NCI-H524 treated with DMSO at 0.1 percent for 48 hours (cell line): Measurements from ENCODE around the gene GPX2.
"Not testable (repeated sequence)": the region's sequence is repeated elsewhere in the genome, so short reads cannot be mapped to it uniquely, and the experiment has no call there.

Source experiments
- DNase-seq: peaks from one replicate; lab custom pipeline; 2025; lab: John Stamatoyannopoulos, UW

Gene GPX2

DNA sequence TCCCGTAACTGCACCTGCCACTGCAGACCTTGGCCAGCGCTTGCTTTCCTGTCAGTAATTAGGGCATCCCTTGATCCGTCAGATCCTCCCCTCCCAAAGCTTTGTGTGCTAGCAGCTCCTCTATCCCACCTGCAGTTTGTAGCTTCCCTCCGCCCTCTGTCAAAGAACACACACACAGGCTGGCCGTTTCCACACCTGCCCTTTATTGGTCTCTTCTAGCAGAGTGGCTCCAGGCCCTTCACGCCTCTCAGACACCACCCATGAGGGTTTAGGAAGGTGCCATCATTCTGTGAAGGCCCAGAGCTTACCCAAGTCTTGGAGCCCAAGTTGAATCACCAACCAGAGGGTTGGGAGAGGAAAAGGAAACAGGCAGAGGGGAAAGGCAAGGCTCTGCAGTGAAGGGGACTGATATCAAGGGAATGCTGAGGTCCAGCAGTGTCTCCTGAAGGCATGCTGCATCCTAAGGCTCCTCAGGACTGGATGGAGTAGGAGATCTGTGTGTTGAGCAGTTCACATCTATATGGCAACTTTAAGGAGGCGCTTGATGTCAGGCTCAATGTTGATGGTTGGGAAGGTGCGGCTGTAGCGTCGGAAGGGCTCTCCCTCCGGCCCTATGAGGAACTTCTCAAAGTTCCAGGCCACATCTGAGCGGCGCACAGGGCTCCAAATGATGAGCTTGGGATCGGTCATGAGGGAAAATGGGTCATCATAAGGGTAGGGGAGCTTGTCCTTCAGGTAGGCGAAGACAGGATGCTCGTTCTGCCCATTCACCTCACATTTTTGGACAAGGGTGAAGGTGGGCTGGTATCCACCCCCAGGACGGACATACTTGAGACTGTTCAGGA is 3.4 kb downstream of the GPX2 start:
- no peak for DNase-seq

DNA sequence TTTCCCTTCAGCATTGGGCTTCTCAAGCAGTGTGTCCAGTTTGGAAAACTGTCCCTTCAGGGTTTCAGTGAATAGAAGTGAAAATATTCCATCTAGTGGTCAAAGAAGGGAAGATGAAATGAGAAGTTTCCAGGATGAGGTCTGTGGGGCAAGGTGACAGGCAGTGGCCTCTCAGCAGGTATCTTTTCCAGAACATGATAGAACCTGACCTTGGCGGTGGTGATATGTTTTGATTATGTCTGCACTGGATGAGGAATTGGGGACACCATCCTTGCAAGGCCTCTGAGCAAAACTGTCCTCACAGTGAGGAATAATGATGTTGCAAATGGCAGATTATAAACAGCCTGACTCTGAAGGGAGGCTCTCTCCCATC is 4.7 kb downstream of the GPX2 start:
- DNase-seq = no peak

DNA sequence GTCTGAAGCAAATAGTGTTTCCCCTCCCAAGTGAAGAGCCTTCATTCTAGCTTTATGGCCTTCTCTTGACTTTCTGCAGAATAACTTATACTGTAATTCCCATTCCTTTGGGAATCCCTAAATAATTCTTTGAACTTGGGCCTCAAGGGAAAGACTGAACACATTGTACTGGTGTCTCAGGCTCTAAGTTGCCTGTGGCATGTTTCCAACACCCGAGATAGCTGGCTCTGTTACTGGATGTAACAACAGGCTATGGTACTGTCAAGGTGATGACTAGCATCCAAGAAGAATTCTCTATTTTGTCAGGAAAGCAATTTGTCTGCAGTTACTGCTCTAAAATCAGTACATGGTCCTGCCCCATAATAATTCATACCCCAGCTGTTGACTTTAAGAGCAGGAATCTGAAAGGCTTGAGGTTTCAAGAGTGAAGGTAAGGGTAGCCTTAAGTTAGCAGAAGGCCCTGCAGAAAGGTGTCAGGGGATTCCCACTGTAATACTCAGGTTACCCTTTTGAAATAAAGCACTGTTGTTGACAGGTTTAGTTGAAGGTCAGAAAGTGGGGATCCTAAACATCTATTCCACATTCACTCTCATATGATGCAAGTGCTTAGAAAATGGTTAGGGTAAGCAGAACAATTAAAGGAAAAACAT is 5.2 kb downstream of the GPX2 start:
- no peak for DNase-seq

DNA sequence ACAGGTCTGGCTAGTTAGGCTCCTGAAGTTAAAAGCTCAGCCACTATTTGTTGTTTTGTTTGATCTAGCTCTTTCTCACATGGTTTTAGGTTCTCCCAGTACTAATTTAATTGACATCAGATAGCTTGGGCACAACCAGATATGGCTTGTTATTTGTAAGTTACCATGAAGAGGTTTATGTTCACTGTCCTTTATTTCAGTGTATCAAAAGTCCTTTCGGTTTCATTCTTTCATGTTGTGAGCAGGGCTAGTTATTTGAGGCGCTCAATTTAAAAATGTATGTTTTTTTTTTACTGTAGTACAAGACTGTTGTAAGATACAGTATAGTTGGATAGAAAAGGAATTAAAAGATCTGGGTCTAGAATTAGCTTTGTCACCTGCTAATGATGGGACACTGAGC is 7.0 kb downstream of the GPX2 start:
- DNase-seq = no peak

DNA sequence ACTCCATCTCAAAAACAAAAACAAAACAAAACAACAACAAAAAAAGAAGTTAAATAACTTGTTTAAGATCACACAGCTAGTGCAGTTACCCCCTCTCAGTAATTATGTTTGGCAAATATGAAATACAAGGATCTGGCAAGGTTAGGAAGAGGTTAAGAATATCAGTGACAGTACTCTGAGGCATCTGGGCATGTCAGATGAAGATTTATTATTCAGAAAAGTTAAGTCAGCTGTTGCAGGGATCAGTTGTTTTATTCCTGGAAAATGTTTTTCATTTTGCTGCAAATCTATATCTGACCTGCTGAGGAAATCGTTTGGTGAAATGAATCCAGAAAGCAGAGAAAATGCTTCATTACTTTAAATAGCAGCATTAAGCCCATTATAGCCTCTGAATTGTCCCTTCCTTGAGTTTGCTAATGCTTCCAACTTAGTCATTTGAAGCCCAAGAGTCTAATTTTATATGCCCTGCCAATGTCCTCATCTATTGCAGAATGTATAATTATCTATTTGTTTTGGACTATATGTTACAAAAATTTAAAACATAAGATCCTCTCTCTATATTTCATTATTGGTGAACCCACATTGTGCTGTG is 8.1 kb downstream of the GPX2 start:
- DNase-seq = no peak

DNA sequence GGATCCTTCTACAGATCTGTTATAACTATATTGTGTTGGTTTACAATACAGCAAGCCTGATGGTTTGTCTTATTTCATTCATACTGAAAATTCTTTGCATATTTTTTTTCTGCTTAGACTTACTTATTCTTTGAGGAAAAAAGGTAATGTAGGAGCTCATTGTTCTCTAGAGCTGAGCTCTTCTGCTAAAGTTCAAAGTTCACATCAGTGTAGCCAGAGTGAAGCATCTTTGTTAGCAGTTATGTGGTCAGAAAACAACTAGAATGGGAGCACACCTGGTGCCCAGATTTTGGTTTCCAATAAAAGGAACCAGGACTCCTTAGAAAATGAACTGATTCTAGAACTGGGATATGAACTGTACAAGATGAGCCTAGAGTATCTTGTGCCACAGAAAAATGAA is 10.3 kb downstream of the GPX2 start:
- DNase-seq = no peak

DNA sequence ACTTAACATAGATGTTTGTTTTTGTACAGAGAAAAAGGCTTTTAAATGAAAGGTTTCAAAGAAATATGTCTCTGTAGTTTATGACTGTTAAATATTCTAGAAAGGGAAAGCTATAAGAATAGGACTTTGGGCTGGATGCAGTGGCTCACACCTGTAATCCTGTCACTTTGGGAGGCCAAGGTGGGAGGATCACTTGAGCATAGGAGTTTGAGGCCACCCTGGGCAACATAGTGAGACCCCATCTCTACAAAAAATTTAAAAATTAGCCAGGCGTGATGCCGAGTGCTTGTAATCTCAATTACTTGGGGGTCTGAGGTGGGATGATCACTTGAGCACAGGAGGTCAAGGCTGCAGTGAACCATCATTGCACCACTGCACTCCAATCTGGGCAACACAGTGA is 11.4 kb downstream of the GPX2 start:
- DNase-seq = no peak

DNA sequence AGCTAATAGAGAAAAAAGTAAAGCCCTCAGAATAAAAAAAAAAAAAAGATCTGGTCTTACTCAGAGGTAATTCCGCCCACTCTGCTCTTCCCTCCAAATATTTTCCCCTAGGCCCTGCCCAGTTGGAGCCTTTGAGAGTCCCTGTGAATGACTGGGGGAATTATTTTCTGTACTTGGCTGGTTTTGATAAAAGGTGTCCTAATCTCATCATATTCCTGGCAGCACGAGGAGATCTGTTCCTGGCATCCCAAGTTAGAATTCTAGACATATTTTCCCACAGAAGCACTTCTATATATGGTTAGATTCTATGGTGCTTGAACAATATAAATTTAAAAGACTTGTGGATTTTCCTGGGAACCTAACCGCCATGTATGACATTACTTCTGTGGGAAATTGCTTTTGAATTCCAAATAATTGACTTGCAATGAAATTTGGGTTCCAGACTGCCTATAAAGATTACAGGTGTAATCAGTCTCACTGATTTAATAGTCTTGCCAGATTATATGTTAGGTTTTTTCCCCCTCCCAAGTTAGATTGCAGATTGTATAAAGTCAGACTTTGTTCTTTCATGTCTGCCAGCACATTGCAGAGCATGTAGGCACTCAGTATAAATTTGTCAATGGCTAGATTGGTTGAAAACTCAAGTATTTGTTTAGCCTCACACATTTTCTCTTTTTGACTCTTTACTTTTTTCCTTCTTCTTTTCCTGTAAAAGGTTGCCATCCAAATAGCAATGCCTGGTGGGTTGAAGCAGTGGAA is 12.3 kb downstream of the GPX2 start:
- DNase-seq = no peak

DNA sequence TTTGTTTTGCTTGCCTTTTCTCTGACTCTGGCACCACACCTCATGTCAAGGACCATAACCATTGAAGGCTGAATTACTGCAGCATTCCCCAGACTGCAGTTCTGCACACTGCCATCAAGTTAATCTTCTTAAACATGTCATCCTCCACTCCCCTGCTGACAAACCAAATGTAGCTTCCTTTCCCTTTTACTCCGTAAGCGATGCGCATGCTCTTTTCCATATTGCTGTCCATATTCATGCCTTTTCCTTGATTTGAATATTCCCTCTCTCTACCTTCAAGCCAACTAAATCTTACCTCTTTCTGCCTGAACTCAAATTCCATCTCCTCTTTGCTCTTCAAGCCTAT is 13.6 kb downstream of the GPX2 start:
- no peak for DNase-seq

DNA sequence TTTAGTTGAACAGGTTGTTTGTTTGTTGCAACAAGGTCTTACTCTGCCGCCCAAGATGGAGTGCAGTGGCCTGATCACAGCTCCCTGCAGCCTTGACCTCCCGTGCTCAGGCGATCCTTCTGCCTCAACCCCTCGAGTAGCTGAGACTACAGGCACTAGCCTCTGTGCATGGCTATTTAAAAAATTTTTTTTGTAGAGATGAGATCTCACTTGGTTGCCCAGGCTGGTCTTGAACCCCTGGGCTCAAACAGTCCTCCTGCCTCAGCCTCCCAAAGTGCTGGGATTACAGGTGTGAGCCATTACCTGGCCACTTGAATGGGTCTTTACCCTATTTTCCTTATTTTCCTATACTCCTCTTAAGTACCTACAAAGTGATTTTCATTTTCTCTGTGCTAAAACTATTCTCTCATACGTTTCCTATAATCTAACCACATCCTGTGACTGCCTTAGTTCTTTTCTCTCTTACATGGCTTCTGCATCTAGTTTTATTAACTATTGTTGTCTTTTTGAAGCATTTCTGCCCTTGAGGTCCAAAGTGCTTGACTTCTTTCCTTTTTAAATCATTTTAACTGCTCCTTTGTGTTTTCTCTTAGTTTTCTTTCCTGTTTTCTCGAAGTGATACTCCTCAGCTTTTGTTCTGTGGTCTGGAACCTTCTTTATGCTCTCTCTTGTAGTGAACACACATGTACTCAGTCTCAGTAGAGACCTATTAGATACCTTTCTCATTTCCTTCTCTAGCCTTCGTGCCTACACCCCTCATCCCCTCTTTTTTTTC is 14.1 kb downstream of the GPX2 start:
- no peak for DNase-seq

DNA sequence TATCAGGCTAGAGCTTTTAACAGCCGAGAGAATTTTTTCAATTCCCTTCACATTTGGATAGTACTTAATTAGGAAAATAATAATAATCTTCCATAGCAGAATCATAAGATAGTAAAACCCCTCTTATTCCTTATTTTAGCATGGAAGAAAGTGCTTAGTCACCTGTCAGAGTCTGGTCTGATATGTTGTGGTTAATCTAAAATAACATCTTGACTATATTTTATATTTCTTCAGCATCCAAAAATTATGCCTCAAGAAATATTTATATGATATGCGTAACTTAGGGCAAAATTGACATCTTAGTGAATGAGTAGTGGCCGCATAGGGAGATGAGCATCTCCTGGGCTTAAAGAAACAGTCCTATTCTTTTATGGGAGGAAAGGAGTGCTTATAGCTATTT is 15.5 kb downstream of the GPX2 start:
- DNase-seq = no peak

DNA sequence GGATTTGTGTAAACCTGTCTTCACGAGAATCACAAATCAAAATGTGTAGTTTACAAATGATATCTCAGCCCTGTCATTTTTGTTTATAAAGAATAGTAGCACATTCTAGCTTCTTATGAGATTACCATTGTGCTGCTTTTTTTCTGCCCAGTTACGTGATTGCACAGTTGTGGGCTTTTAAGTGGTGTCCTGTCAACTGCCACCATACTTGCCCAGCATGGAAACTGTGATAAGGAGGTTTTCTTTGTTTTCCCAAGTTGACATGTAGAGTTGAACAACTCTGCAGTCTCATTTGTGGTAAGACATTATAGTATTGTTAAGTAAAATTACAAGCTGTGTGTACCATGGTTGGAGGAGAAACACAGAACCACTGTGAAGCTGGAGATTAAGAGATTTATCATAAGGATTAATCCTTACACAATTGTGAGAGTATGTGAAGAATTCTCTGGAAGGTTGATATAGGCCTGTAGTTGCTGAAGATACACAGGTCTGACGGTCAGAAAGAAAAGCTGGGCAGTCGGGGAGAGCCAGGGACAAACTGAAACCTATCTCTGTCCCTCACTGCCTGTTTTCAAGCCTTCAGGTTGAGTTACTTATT is 16.0 kb downstream of the GPX2 start:
- DNase-seq = no peak

DNA sequence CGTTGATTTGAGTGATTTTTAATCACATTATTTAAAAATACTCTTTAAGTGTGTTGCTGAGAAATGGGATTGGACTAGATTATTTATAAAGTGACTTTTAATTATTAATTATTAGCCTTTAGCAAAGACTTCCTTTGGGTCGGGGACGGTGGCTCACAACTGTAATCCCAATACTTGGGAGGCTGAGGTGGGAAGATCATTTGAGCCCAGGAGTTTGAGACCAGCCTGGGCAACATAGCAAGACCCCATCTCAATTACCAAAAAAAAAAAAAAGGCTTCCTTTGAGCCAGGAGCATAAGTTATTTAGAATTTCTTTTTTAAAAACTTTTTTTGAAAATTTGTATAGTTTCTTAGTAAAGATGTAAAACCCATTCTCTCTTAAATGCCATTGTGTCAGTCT is 19.5 kb downstream of the GPX2 start:
- DNase-seq = no peak

DNA sequence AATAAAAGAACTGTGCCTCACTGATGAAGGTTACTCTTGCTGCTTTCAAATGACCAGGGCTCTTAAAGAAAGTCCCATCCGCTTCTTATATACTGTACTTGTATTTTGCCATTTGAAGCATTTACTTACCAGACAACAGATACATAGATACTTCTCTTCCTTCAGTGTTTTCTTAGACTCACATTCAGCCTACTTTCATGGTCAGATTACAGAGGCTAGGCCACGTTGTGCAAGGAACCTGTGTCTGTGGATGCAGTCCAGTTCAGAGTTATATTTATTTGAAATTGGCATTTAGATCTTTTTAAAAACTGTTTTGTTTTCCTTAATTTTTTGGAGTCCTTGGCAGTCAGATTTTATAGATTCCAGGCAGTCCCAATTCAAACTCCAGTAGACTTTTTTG is 22.1 kb downstream of the GPX2 start:
- DNase-seq = no peak

DNA sequence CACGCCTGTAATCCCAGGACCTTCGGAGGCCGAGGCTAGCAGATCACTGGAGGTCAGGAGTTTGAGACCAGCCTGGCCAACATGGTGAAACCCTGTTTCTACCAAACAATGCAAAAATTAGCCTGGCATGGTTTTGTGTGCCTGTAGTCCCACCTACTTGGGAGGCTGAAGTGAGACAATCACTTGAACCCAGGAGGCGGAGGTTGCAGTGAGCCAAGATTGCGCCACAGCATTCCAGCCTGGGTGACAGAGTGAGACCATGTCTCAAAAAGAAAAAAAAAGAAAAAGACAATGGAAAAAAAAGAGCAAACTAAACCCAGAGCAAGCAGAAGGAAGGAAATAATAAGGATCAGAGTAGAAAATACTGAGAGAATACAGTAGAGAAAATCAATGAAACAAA is 22.9 kb downstream of the GPX2 start:
- no peak for DNase-seq

DNA sequence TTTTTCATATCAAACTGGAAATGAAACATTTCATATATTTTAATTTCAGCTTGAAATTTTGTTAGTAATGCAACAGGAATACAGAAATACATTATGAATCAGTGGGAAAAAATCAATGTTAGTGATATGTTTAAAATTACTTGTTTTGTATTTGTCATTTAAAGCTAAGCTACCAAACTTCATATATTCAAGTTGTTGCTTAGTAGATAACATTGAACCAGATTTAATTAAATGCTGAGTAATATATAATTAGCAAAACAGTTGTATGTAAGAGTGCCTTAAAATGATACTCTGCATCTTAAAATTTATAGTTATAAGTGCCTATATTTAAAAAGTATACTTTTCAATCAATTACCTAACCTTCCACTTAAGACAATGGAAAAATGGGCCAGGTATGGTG is 23.3 kb downstream of the GPX2 start:
- DNase-seq = no peak

DNA sequence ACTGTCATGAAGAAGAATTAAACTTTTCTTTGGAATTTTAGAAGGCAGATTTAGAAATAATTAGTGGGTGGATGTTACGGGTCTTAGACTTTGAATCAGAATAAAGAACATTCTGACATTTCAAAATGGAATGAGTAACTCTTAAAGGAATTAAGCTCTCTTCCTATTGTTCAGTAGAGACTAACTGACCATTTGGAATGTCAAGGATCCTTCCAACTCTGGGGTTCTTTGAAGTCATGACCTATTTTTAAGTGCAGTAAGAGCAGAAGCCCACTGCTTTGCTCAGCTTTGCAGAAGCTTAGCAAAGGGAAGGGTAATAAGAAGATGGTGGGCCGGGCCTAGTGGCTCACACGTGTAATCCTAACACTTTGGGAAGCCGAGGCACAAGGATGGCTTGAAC is 24.3 kb downstream of the GPX2 start:
- DNase-seq = no peak

DNA sequence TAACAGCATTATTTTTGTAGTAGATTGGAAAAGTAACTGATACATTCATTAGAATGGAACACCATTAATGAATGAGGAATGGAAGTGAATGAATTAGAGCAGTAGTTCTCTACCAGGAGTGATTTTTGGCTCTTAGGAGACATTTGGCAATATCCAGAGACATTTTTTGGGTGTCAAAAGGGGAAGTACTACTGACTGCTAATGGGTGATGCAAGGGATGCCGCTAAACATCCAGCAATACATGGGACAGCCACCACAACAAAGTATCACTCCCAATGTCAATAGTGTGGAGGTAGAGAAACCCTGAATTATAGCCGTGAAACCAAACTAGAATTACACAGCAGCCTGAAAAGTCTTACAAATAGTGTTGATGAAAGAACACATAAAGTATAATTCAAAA is 26.7 kb downstream of the GPX2 start:
- no peak for DNase-seq

DNA sequence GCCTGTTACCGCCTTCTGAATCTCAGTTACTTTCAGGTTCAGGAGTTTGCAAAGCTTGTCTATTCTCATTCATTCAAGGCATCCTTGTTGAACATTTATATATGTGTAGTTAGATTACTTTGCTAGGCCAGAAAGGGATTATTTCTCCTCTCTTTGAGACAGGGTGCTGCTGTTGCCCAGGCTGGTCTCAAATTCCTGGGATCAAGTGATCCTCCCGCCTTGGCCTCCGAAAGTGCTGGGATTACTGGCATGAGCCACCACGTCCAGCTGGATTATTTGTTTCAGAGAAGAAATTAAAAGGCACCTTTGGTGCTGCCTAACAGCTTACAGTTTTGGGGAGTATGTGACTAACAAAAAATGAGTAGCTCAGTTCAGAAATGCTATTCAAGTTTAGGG is 27.5 kb downstream of the GPX2 start:
- no peak for DNase-seq

DNA sequence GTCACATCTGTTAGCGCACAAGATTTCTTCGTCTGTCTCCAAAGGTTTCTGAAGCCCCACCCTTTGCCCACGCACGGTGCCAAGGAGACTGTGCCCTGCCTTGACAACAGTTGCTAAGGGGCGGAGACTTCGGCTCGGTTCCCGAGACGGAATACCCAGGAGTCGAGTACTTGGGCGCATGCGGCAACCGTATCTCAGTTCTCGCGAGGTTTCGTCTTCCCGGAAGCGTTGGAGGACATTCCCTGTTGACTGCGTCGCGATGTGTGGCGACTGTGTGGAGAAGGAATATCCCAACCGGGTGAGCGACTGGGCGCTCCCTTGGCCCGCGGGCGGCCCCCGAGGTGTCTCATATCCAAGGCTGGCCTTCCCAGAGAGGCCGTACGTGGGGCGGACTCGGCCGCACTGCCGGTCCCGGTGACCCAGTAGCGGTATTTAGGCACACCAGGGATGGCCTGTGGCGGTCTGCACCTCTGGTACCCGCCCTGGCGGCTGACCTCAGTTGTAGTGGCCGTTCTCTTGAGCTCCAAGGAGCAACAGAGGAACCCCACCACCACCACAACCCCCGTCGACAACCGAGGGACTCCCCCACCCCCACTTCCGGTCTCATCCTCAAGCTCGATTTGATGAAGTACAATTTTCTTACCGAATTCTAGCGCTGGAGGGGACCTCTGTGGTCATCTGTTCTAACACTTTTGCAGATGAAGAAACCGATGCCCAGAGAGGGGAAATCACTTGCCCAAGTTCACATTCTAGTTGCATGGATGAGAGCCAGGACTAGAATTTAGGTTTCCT is 28.1 kb downstream of the GPX2 start, which contains the start of gene CHURC1:
Gene CHURC1, plus strand, starts transcription at position 219 of the 792 bp plus-strand sequence. Its CDS starts 41 bp downstream, at position 260.
- peak; percentile 99 for DNase-seq

DNA sequence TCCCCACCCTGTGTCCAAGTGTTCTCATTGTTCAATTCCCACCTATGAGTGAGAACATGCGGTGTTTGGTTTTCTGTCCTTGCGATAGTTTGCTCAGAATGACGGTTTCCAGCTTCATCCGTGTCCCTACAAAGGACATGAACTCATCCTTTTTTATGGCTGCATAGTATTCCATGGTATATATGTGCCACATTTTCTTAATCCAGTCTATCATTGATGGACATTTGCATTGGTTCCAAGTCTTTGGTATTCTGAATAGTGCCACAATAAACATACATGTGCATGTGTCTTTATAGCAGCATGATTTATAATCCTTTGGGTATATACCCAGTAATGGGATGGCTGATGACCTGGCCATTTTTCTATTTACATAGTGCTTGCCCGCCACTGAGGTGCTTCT is 29.1 kb downstream of the GPX2 start:
- DNase-seq = not testable (repeated sequence)
